Left renal pelvis (tissue), 4 donors: ENCODE results near the gene GPC5. TPM values are rescaled to one million over a fixed set of nuclear protein-coding genes. Genes with fewer than 3 reads are reported as not detected.

Source experiments
- DNase-seq, 4 donors: peaks; one replicate each; pipeline ENCODE4 v3.0.0-alpha.2; 2013; ENCODE audit warnings: low read depth in 4 of 4, low spot score in 3 of 4
- polyA plus RNA-seq, 4 donors: library from polyadenylated mRNA; unstranded; fragments of 120-200 nt; gene quantifications; one replicate each; pipeline ENCODE4 v1.2.1, GENCODE V29; 2013; ENCODE audit not compliant: insufficient read length in 4 of 4

GPC5 gene
- polyA plus RNA-seq, 4 donors, result 1.8 to 5.2 (median 3.4) TPM

GRCh38 chr13:91450913-91451312 lies 52.5 kb downstream of the GPC5 start:
- DNase-seq, result no peak

DNA sequence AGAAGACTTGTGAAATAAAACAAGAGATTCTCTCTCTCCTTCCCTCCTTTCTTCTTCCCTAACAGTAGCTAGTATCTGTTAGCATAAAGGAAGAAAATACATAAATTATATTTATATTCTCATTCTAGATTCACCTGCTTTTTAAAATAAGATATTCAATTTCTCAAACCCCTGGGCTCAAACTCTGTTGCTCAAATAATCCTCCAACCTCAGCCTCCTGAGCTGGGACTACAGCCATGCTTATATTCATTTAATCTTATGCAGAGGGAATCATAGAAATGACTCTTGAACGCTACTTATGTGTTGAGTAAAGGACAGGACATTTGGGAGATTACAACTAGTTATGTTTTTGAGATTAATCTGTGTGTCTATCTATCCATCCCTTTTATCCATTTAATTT lies 56.2 kb downstream of the GPC5 start:
- DNase-seq, result no peak

DNA sequence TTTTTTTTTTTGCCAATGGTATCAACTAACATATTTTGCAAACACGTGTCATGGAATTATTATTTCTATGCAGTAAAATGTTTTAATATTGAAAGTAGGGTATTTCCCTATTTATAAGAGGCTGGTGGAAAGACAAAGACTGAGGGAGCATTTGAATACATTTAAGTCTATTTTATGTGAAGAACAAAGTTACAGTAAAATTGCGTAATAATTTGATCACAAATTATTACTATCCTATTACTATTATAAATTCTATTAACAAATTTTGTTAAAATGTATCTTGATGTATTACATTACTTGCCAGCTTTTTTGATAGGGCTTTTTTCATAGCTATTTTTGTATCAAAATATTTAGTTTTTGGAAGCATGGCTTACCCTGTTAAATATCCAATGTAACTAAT lies 58.4 kb downstream of the GPC5 start:
- no peak for DNase-seq

- no peak for DNase-seq
Observed at GRCh38 chr13:91459485-91459884, 61.1 kb downstream of the GPC5 start.

DNA sequence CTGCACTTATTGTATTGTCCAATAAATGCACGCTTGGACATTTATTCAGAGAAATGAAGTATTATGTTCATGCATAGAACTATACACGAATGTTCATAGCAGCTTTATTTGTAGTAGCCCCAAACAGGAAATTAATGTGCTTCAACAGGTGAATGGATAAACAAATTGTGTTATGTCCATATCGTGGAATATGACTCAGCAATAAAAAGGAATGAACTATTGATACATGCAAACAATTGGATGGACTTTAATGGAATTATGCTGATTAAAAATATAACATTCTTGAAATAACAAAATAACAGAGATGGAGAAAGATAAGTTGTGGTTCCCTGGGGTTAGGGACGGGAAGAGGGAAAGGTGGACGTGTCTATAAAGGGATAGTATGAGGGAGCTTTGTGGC lies 65.9 kb downstream of the GPC5 start:
- DNase-seq, result no peak

GRCh38 chr13:91467236-91467635 lies 68.8 kb downstream of the GPC5 start:
- no peak for DNase-seq

- no peak for DNase-seq
Observed at GRCh38 chr13:91468301-91468700, 69.9 kb downstream of the GPC5 start.

DNA sequence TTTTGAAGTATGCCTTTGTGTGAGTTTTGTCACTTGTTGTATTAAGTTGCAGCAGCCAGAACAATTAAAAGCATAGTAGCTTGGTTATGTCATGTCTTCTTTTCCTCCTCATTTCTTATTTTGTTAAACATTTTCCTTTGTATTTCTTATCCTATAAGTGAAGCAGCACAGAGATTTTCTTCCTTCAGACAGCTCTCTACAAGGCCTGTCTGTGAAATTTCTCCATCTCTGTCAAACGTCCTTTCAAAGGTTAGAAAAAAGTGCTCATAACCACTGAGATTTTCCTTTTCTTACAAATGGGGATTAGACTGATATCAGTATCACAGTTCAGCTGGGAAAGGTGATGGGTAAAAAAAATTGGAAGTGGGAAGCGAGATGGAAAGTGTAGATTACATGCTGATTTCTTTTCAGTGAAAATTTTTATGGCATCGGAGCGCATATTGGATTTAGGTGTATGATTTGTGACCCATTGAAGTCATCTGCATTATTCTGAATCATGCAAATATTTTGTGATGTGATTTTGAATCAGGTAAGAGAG lies 71.7 kb downstream of the GPC5 start:
- no peak for DNase-seq

GRCh38 chr13:91470681-91471080 lies 72.3 kb downstream of the GPC5 start:
- DNase-seq, result no peak

DNA sequence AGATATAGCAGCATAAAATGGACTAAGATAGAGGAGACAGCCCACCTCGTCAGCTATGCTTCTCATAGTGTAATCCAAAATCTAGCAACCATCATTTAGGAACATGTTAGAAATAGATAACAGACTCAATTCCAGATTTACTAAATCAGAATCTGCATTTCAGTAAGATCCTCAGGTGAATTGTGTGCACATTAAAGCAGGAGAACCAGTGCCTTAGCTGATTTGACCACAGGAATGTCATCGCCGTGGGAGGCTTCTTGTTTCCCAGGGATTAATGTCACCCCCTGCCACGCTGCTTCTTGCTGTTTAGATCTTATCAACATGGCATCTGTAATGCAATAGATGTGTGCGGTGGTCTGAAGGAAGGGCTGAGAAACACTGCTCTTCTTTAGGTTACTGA lies 84.0 kb downstream of the GPC5 start:
- DNase-seq, result no peak

DNA sequence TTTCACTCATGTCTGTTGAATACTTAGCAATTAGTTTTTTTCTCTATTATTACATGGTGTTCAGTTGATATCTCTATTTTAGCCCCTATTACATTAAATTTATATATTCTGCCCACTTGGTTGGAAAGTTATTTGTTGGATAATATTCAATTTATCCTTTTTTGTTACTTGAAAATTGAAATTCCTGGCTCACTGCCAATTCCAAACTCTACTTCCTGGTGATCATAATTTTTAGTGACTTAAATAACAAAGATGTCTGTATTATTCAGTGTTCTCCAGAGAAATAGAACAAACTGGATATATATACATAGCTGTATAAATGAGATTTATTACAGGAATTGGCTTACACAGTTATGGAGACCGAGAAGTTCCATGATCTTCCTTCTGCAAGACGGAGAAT lies 93.6 kb downstream of the GPC5 start:
- DNase-seq, result peak in 1 of 4 donors; percentile 1

DNA sequence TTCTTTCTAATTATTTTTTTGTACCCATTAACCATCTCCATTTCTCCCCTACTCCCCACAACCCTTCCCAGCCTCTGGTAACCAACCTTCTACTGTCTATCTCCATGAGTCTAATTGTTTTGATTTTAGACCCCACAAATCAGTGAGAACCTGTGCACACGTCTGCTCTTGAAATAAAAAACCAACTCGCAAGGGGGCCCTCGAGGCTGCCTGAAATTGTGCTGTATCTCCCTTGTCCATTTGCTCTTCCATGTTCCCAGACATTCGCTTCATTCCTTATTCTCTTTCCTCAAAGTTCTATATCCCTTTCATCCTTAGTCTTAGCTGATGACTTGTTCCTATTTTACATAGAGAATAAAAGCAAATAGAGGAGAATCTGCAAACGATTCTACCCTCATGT lies 95.0 kb downstream of the GPC5 start:
- DNase-seq, result no peak

GRCh38 chr13:91498298-91498697 lies 99.9 kb downstream of the GPC5 start:
- no peak for DNase-seq

DNA sequence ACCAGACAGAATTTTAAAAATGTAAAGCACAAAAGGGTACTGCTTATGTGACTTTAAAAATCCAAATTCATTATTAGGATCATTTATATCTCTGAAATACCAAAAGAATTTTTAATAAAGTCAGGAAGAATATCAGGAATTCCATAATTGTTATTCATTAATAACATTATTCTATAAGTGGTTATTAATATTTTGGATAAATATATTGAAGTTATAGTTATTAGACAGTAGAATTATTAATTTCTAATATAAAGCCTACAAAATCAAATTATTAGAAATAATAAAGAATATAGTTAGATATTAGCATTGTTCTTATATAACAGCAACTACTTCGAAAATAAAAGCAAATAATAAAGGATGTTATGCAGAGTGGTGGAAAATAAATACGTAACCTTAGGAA lies 105.8 kb downstream of the GPC5 start:
- DNase-seq, result no peak

DNA sequence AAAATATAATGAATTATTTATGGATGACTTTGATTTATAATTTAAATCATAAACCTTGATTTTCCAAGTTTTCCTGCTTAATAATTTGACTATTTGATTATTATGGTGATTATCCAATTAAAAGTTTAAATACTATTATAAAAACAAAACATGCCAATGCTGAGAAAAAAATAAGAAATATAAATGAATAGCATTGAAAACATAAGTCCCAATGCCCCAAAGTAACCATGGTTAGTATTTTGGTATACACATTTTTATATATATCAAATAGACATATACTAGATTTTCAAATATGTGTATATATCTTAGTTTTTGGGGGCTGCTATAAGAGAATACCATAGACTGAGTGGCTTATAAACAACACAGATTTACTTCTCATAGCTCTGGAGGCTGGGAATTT lies 108.3 kb downstream of the GPC5 start:
- no peak for DNase-seq

- DNase-seq, result no peak
Observed at GRCh38 chr13:91510058-91510457, 111.6 kb downstream of the GPC5 start.

DNA sequence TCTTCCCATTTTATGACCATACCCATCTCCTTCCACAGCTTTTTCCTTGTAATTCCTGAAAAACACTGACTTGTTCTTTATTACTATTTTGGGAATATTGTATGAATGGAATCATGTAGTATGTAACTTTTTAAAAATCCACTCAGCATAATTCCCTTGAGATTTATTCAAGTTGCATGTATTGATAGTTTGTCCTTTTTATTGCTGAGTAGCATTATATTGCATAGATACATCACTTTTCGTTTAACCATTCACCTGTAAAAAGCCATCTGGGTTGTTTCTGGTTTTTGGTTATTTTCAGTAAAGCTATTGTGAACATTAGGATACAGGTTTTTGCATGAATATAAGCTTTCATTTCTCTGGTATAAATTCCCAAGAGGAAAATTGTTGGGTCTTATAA lies 115.4 kb downstream of the GPC5 start:
- DNase-seq, result no peak

DNA sequence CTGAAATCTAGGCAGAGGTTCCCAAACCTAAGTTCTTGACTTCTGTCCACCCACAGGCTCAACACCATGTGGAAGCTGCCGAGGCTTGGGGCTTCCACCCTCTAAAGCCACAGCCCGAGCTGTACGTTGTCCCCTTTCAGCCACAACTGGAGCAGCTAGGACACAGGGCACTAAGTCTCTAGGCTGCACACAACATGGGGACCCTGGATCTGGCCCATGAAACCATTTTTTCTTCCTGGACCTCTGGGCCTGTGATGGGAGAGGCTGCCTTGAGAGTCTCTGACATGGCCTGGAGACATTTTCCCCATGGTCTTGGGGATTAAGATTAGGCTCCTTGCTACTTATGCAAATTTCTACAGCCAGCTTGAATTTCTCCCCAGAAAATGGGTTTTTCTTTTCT lies 118.4 kb downstream of the GPC5 start:
- DNase-seq, result no peak

- no peak for DNase-seq
Observed at GRCh38 chr13:91520952-91521351, 122.5 kb downstream of the GPC5 start.

GRCh38 chr13:91523116-91523515 lies 124.7 kb downstream of the GPC5 start:
- DNase-seq, result no peak

DNA sequence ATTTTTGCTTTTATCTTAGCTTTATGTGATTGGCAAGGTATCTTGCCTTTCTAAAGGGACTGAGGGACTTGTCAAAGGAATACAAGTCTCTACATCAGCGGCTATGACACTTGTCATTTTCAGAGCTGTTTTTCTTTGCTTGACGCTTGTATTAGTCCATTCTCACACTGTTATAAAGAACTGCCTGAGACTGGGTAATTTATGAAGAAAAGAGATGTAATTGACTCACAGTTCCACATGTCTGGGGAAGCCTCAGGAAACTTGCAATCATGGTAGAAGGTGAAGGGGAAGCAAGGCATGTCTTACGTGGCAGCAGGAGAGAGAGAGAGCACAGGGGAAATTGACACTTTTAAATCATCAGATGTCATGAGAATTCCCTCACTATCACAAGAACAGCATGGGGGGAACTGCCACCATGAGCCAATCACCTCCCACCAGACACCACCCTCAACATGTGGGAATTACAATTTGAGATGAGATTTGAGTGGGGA lies 128.2 kb downstream of the GPC5 start:
- DNase-seq, result no peak

- DNase-seq, result no peak
Observed at GRCh38 chr13:91529739-91530482, 131.5 kb downstream of the GPC5 start.

- no peak for DNase-seq
Observed at GRCh38 chr13:91531646-91532045, 133.2 kb downstream of the GPC5 start.
